Aorta (tissue), 5 donors: Measurements from ENCODE around the gene DSCAM. TPM values are rescaled to one million over a fixed set of nuclear protein-coding genes. Genes with fewer than 3 reads are reported as not detected.

Experiments used
- ATAC-seq: fragments of 200-7000 bp; cut with Tn5 transposase; one replicate; pipeline ENCODE4 v1.9.1; 2022; ENCODE audit warnings: moderate library complexity; ENCODE audit not compliant: low FRiP score
- DNase-seq, 2 donors: peaks; one replicate each; pipeline ENCODE4 v3.0.0-alpha.2; 2020
- H3K27ac ChIP-seq, 2 donors: one replicate each; pipeline ENCODE4 v1.5.1; 2013; ENCODE audit warnings: low read length in 2 of 2, mild to moderate bottlenecking in 2 of 2, moderate library complexity in 2 of 2, control low read depth in 1 of 2, inconsistent platforms in 1 of 2, low read depth in 1 of 2
- H3K27me3 ChIP-seq, 2 donors: one replicate each; pipeline ENCODE4 v1.6.1; 2013; ENCODE audit warnings: control low read depth in 1 of 2, low read length in 1 of 2, mild to moderate bottlenecking in 1 of 2, moderate library complexity in 1 of 2; ENCODE audit not compliant: insufficient read depth in 2 of 2, control insufficient read depth in 1 of 2
- H3K36me3 ChIP-seq, 2 donors: one replicate each; pipeline ENCODE4 v1.6.1; 2013; ENCODE audit warnings: control low read depth in 1 of 2, low read length in 1 of 2, mild to moderate bottlenecking in 1 of 2; ENCODE audit not compliant: insufficient read depth in 2 of 2, control insufficient read depth in 1 of 2
- H3K4me1 ChIP-seq, 2 donors: one replicate each; pipeline ENCODE4 v1.6.1; 2013; ENCODE audit warnings: low read length in 2 of 2, control low read depth in 1 of 2, mild to moderate bottlenecking in 1 of 2, moderate library complexity in 1 of 2; ENCODE audit not compliant: insufficient read depth in 2 of 2, control insufficient read depth in 1 of 2
- H3K4me3 ChIP-seq, 2 donors: one replicate each; pipeline ENCODE4 v1.5.1; 2013; ENCODE audit warnings: low read length in 2 of 2, control low read depth in 1 of 2, mild to moderate bottlenecking in 1 of 2
- H3K9me3 ChIP-seq: one replicate; pipeline ENCODE4 v1.6.1; 2013; ENCODE audit warnings: mild to moderate bottlenecking, low read length; ENCODE audit not compliant: control insufficient read depth
- WGBS, 2 donors: extraction: QIAGEN DNeasy Blood & Tissue Kit; methylation state at CpG; one replicate each; pipeline ENCODE4 v1.1.7; 2013; 5-methylcytosine and 5-hydroxymethylcytosine counted together
- intact Hi-C, 2 donors: fragments of 100-400 bp; cut with DNase I; formaldehyde crosslinking; loops; one replicate each; pipeline versions ENCODE4 v1.14.2 to v1.15.0; 2022
- polyA plus RNA-seq, 2 donors: library from polyadenylated mRNA; stranded (reverse); fragments of 200-250 nt; gene quantifications; one replicate each; pipeline ENCODE4 v1.2.3, GENCODE V29; 2013
- total RNA-seq, 2 donors: library from RNA; stranded (reverse); fragmentation: NEBNext Ultra II Directional; extraction: Animal tissue kit (Norgen Biotek cat#: 25700); gene quantifications; one replicate each; pipeline ENCODE4 v1.2.1, GENCODE V29; 2021
- donor health status: healthy with polysubstance abuse.
- donor health status: Bipolar disorder and iron deficiency.
- donor health status: DM: no; HTN: no; CAD: no.
- donor health status: DM: no; HTN: no; CAD: no.
- donor health status: DM: yes; HTN: yes; CAD: no.

DSCAM gene
- total and polyA plus RNA-seq, 4 donors = not detected

DNA sequence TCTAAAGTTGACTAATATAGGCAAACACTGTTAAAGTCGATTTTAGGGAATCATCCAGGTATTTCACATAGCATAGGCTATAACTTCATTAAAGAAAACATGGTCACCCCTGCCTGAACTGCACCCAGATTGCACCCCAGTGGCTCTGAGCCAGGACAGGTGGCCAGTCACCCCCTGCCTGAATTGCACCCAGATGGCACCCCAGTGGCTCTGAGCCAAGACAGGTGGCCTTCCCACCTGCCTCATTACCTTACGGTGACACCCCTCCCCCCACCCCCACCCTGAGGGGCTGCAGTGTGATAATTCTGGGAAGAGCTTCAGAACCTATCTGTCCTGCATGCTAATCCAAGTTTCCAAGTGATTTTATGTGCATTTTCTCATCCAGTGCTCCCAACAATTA is 78.9 kb downstream of the DSCAM start:
- H3K4me1 ChIP-seq = no peaks in the 10 kb centered on the region
- H3K27ac ChIP-seq = no peak overlapping the region
- H3K27me3 ChIP-seq = no peaks in the 10 kb centered on the region
- WGBS, 2 donors = 75% methylated on average over 2 of the region's 2 CpGs
- H3K4me3 ChIP-seq = no peak overlapping the region
- H3K9me3 ChIP-seq = no peaks in the 10 kb centered on the region
- ATAC-seq (no peak), DNase-seq (no peak)
- intact Hi-C loops = no loop called here
- no peaks in the 10 kb centered on the region for H3K36me3 ChIP-seq

DNA sequence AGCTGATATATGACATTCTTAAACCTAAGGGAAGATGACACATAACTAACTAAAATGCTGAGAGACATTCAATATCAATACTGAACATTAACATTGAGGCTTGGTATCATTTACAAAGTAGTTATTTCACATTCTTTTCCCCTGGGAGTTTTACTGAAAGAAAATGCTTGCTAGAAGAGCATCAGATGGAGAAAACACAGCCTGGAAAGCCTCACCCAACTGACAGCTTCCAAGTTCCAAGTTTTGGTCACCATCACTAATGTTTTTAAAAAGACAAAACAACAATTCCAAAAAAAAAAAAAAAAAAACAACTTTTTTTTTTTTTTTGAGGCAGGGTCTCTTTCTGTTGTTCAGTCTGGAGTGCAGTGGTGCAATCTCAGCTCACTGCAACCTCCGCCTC is 80.6 kb downstream of the DSCAM start:
- DNase-seq (no peak), ATAC-seq (no peak)
- H3K27me3 ChIP-seq = no peaks in the 10 kb centered on the region
- no peak overlapping the region for H3K27ac ChIP-seq
- no peak overlapping the region for H3K4me3 ChIP-seq
- 74 to 77% methylated on average over 1 of the region's 1 CpG for WGBS, 2 donors
- H3K9me3 ChIP-seq = no peaks in the 10 kb centered on the region
- H3K36me3 ChIP-seq = no peaks in the 10 kb centered on the region
- intact Hi-C loops = no loop called here
- H3K4me1 ChIP-seq = no peaks in the 10 kb centered on the region

DNA sequence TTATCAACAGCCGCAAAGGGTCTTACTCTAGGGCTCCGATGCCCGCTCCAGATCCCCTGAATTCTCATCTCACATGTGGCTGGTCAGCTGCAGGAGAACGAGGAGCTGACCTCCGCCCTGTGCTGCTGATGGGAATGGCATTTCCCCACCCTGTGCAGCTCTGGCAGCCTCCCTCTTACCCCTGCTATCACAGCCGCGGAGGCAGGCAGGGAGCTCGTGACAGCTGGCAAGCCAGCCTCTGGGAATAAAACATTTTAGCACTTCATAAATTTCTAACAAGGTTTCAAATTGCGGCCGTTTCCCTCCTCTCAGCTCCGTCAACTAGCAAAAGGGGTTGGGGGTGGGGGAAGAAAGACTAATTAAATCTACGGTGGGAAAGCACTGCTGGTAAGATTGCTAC is 81.1 kb downstream of the DSCAM start:
- H3K27ac ChIP-seq = no peak overlapping the region
- intact Hi-C loops = no loop called here
- H3K4me1 ChIP-seq = no peaks in the 10 kb centered on the region
- H3K27me3 ChIP-seq = no peaks in the 10 kb centered on the region
- H3K36me3 ChIP-seq = no peaks in the 10 kb centered on the region
- DNase-seq (no peak), ATAC-seq (no peak)
- 5 to 11% methylated on average over 12 of the region's 12 CpGs for WGBS, 2 donors
- H3K9me3 ChIP-seq = no peaks in the 10 kb centered on the region
- H3K4me3 ChIP-seq = no peak overlapping the region

DNA sequence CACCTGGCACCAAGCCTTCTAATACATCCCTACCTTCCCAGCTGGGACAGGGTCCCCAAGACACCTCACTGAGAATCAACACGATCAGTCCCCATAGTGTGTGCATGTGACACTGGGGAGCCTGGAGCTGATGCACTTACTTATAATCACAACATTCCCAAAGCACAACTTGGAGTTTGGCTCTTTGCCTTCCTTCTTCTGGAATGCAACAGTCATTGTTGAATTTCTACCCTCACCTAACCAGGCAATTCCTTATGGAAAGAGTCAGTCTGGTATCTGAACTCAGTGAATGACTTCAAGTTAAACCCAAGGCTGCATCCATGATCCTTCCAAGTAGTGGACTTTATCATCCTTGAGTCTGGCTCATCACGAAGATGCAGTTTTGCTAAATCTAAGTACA is 86.1 kb downstream of the DSCAM start:
- Histone ChIP-seq H3K9me3 (peaks cover 2% of the 10 kb centered on the region), H3K27me3 (no peaks in the 10 kb centered on the region), H3K4me3 (no peak overlapping the region), H3K36me3 (no peaks in the 10 kb centered on the region), H3K4me1 (no peaks in the 10 kb centered on the region), H3K27ac (no peak overlapping the region)
- 49 to 62% methylated on average over 2 of the region's 2 CpGs for WGBS, 2 donors
- no peak for ATAC-seq
- intact Hi-C loops = no loop called here
- DNase-seq = no peak

DNA sequence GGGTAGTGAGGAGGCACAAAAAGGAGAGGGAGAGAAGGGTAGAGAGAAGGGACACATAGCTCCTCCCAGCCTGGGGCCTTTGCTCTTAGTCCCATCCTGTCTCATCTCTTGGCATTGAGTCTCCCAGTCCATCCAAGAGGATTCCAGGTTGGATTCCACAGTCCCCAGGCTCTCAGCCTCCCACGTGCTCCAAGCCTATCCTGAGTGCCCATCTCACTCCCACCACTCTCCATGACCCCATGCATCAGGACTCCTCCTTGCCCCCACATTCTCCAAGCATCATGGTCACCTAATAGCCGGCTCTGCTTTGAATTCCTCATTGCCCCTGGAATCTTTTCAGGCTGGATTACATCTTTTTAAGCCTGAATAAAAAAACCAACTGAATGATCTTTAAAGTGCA is 87.9 kb downstream of the DSCAM start:
- ATAC-seq = no peak
- Histone ChIP-seq H3K4me3 (no peak overlapping the region), H3K27me3 (no peaks in the 10 kb centered on the region), H3K36me3 (no peaks in the 10 kb centered on the region), H3K27ac (no peak overlapping the region), H3K9me3 (peaks cover 2% of the 10 kb centered on the region), H3K4me1 (no peaks in the 10 kb centered on the region)
- 72 to 87% methylated on average over 2 of the region's 2 CpGs for WGBS, 2 donors
- no peak for DNase-seq
- intact Hi-C loops = no loop called here

DNA sequence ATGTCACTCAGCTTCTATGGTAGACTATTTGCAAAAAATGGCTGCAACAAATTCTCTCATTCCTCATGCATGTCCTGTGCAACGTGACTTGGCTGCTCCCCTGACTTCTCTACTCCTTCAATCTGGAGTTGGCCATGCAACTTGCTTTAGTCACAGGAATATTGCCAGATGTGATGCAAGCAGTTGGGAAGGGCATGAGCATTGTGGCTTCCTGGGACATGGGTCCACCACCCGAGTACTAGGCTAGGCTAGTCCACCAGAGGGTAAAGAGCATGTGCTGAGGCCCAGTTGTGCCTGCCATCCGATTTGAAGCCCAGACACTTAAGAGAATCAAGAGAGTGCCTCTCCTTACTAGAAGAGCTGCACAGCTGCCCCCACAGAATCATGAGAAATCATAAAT is 89.6 kb downstream of the DSCAM start:
- no peak overlapping the region for H3K27ac ChIP-seq
- no peaks in the 10 kb centered on the region for H3K36me3 ChIP-seq
- no peak for ATAC-seq
- DNase-seq = no peak
- intact Hi-C loops = no loop called here
- H3K9me3 ChIP-seq = peaks cover 5% of the 10 kb centered on the region
- WGBS, 2 donors = 56 to 60% methylated on average over 3 of the region's 3 CpGs
- no peaks in the 10 kb centered on the region for H3K27me3 ChIP-seq
- no peak overlapping the region for H3K4me3 ChIP-seq
- no peaks in the 10 kb centered on the region for H3K4me1 ChIP-seq

DNA sequence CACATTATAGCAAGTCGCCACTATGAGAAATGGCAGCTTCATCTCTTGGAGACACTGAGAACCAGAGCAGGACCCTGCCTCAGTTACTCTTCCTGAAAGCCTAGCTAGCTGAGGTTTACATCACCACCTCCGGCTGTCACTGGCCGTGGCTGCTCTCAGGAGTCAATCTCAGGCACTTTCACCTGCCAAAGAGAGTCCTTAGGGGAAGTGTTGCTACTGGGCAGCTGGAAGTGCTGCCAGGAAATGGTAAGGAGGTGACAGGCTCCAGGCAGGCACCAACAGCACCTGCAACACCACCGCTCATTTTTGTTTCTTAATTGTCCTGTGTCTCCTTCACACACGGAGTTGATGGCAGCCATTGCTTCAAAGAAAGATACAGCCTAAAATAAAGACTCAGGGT is 92.5 kb downstream of the DSCAM start:
- DNase-seq = no peak

DNA sequence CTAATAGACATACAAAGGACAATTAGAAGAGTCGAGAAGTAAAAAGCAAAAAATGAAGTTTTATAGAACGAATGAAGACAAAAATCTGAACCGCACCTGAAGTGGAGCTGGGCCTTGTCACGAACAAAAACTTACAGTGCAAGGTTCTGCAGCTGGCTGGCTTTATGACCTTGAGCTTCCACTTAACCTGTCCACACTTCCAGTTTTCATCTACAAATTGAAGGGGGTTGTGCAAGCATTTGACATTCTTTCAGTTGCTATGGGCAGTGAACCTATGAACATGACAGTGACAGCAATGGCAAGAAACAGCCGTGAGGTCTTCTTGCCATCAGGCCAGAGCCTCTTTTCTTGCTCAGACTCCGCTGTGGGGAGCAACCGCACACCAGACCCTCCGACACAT is 93.2 kb downstream of the DSCAM start:
- Histone ChIP-seq H3K4me3 (no peak overlapping the region), H3K27me3 (no peaks in the 10 kb centered on the region), H3K27ac (peak overlapping the region in 1 of 2 donors; percentile 23), H3K4me1 (no peaks in the 10 kb centered on the region), H3K36me3 (no peaks in the 10 kb centered on the region), H3K9me3 (peaks cover 4% of the 10 kb centered on the region)
- WGBS, 2 donors = 89 to 90% methylated on average over 8 of the region's 8 CpGs
- intact Hi-C loops = no loop called here
- ATAC-seq (no peak), DNase-seq (no peak)

More for the DNA sequence above, 92.5 kb downstream of the DSCAM start:
- intact Hi-C loops = no loop called here
- no peaks in the 10 kb centered on the region for H3K27me3 ChIP-seq
- no peak overlapping the region for H3K4me3 ChIP-seq
- H3K27ac ChIP-seq = no peak overlapping the region
- no peak for ATAC-seq
- 67 to 72% methylated on average over 5 of the region's 5 CpGs for WGBS, 2 donors
- no peaks in the 10 kb centered on the region for H3K36me3 ChIP-seq
- peaks cover 4% of the 10 kb centered on the region for H3K9me3 ChIP-seq
- no peaks in the 10 kb centered on the region for H3K4me1 ChIP-seq

DNA sequence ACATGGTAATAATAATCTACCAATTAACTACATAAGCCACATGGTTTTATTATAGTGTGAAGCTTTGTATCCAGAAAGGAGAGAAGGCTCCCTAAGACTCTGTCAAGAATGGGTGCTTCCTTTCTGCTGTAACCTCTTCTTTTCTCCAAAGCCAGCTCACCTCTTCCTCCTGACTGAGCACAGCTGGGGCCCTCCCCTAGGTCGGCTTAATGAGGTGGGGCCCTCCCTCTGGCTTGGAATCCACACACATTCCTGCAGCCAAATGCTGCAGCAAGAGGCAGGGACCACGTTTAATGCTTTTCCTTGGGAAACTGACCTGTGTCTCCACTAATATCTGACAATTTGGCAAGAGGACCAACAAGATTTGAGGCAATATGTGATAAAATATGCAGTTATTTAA is 94.8 kb downstream of the DSCAM start:
- Histone ChIP-seq H3K9me3 (peaks cover 3% of the 10 kb centered on the region), H3K27me3 (no peaks in the 10 kb centered on the region), H3K27ac (no peak overlapping the region), H3K4me1 (no peaks in the 10 kb centered on the region), H3K4me3 (no peak overlapping the region), H3K36me3 (no peaks in the 10 kb centered on the region)
- ATAC-seq (no peak), DNase-seq (no peak)
- WGBS, 2 donors = 4 to 5% methylated on average over 2 of the region's 2 CpGs
- intact Hi-C loops = no loop called here
